PC-3 (cell line): ENCODE data around the gene KCNH1. TPM values are rescaled to one million over a fixed set of nuclear protein-coding genes. Genes with fewer than 3 reads are reported as not detected.

ENCODE experiments used
- ATAC-seq: fragments of 200-7000 bp; cut with Tn5 transposase; 2 replicates; pipeline ENCODE4 v1.9.1; 2020; ENCODE audit warnings: mild to moderate bottlenecking, moderate library complexity
- BruUV-seq: library from RNA; stranded (reverse); fragments of 400-500 nt; replicated peaks from 2 replicates; lab custom pipeline; 2021; lab: Mats Ljungman, UMichigan
- CTCF ChIA-PET: fragments of 300-600 bp; sonication (Branson Sonifier 250); formaldehyde crosslinking; loops from one replicate; lab custom pipeline; 2022; ENCODE audit warnings: antibody characterized with exemption; lab: Charles Lee
- POLR2A ChIA-PET: fragments of 300-600 bp; sonication (Branson Sonifier 250); formaldehyde crosslinking; loops from one replicate; lab custom pipeline; 2022; ENCODE audit warnings: antibody characterized with exemption; ENCODE audit not compliant: unreplicated experiment; lab: Charles Lee
- DNase-seq: peaks from one replicate; pipeline ENCODE4 v3.0.0-alpha.2; 2015
- H2AFZ ChIP-seq: fragments of 300-600 bp; sonication (generic); 2 replicates; pipeline ENCODE4 v1.6.0; 2016; ENCODE audit warnings: antibody characterized with exemption, low read length
- H3F3A ChIP-seq: fragments of 300-600 bp; sonication (generic); one replicate; pipeline ENCODE4 v1.6.0; 2017; ENCODE audit warnings: antibody characterized with exemption, low read length, control low read depth, mild to moderate bottlenecking; ENCODE audit not compliant: unreplicated experiment
- H3K27ac ChIP-seq: fragments of 300-600 bp; sonication (generic); 2 replicates; pipeline ENCODE4 v1.5.1; 2016; ENCODE audit warnings: mild to moderate bottlenecking, low read length
- H3K27me3 ChIP-seq: fragments of 300-600 bp; sonication (generic); 2 replicates; pipeline ENCODE4 v1.6.1; 2016; ENCODE audit warnings: low read length, mixed read lengths
- H3K36me3 ChIP-seq: fragments of 300-600 bp; sonication (generic); 2 replicates; pipeline ENCODE4 v1.6.1; 2016; ENCODE audit warnings: low read depth, mixed run types, low read length, mixed read lengths
- H3K4me1 ChIP-seq: fragments of 300-600 bp; sonication (generic); 2 replicates; pipeline ENCODE4 v1.5.1; 2016; ENCODE audit warnings: low read length; ENCODE audit not compliant: insufficient read depth
- H3K4me2 ChIP-seq: fragments of 300-600 bp; sonication (generic); 2 replicates; pipeline ENCODE4 v1.6.0; 2016; ENCODE audit warnings: low read length
- H3K4me3 ChIP-seq: fragments of 300-600 bp; sonication (generic); 2 replicates; pipeline ENCODE4 v1.5.1; 2016; ENCODE audit warnings: mild to moderate bottlenecking, low read length, mixed read lengths
- H3K79me2 ChIP-seq: fragments of 300-600 bp; sonication (generic); 2 replicates; pipeline ENCODE4 v1.6.1; 2017; ENCODE audit warnings: low read length, mixed read lengths
- H3K9ac ChIP-seq: fragments of 300-600 bp; sonication (generic); 2 replicates; pipeline ENCODE4 v1.6.0; 2016; ENCODE audit warnings: mild to moderate bottlenecking, low read length
- H3K9me2 ChIP-seq: fragments of 300-600 bp; sonication (generic); replicated peaks from 2 replicates; pipeline ENCODE4 v1.6.1; 2016; ENCODE audit warnings: mixed run types, low read length, mixed read lengths
- H3K9me3 ChIP-seq: fragments of 300-600 bp; sonication (generic); 2 replicates; pipeline ENCODE4 v1.6.1; 2016; ENCODE audit warnings: low read length, mixed read lengths
- H4K20me1 ChIP-seq: fragments of 300-600 bp; sonication (generic); 2 replicates; pipeline ENCODE4 v1.6.1; 2016; ENCODE audit warnings: low read length, mixed read lengths
- CTCF ChIP-seq: fragments of 300-600 bp; sonication (generic); conservative IDR thresholded peaks from 2 replicates; pipeline ENCODE4 v1.5.1; 2017; ENCODE audit warnings: antibody characterized with exemption, low read depth, mild to moderate bottlenecking, low read length
- EZH2 ChIP-seq: fragments of 300-600 bp; sonication (generic); IDR thresholded peaks from one replicate; pipeline ENCODE4 v1.6.1; 2017; ENCODE audit warnings: antibody characterized with exemption, mild to moderate bottlenecking, low read length; ENCODE audit not compliant: unreplicated experiment
- EZH2phosphoT487 ChIP-seq: fragments of 300-600 bp; sonication (generic); IDR thresholded peaks from 2 replicates; pipeline ENCODE4 v1.6.1; 2018; ENCODE audit warnings: mild to moderate bottlenecking, antibody characterized with exemption, low read length, borderline replicate concordance
- intact Hi-C: fragments of 100-400 bp; cut with micrococcal nuclease; formaldehyde crosslinking; loops from 2 replicates; pipeline ENCODE4 v1.9.0; 2023
- total RNA-seq: library from RNA; depleted of rRNA; stranded (reverse); fragments of >200 nt; gene quantifications from 2 replicates; pipeline ENCODE4 v1.2.3, GENCODE V29; 2014

KCNH1 gene
- total RNA-seq, 1 experiment from 2014 or later: not detected

GRCh38 chr1:210755991-210756659 is 377.8 kb downstream of the KCNH1 start:
- ChIA-PET CTCF (no interaction called here), POLR2A (no interaction called here)
- H4K20me1 ChIP-seq: no peaks in the 10 kb centered on the region
- H3K27ac ChIP-seq: no peak overlapping the region
- H3K4me2 ChIP-seq: no peak overlapping the region
- ATAC-seq: no peak
- no peak overlapping the region for H2AFZ ChIP-seq
- H3F3A ChIP-seq: no peaks in the 10 kb centered on the region
- H3K79me2 ChIP-seq: no peaks in the 10 kb centered on the region
- no peaks in the 10 kb centered on the region for H3K9me2 ChIP-seq
- DNase-seq: no peak
- BruUV-seq: no TSS peak
- H3K36me3 ChIP-seq: no peaks in the 10 kb centered on the region
- H3K4me3 ChIP-seq: no peak overlapping the region
- TF ChIP-seq EZH2 (no peak), CTCF (no peak), EZH2phosphoT487 (no peak)
- intact Hi-C loops: no loop called here
- H3K4me1 ChIP-seq: no peaks in the 10 kb centered on the region
- no peaks in the 10 kb centered on the region for H3K9me3 ChIP-seq
- H3K27me3 ChIP-seq: peaks cover 10% of the 10 kb centered on the region; the same call in 1 of the 2 replicates
- H3K9ac ChIP-seq: no peak overlapping the region

GRCh38 chr1:210754878-210755665 is 378.9 kb downstream of the KCNH1 start:
- intact Hi-C loops: no loop called here
- ATAC-seq (no peak), DNase-seq (peak; percentile 16)
- no peaks in the 10 kb centered on the region for H3K4me1 ChIP-seq
- H3K4me3 ChIP-seq: no peak overlapping the region
- H3K36me3 ChIP-seq: no peaks in the 10 kb centered on the region
- H3K9me2 ChIP-seq: no peaks in the 10 kb centered on the region
- no peaks in the 10 kb centered on the region for H3K79me2 ChIP-seq
- H3K9me3 ChIP-seq: no peaks in the 10 kb centered on the region
- no peak overlapping the region for H2AFZ ChIP-seq
- CTCF ChIA-PET: no interaction called here
- H3K9ac ChIP-seq: no peak overlapping the region
- H3K27ac ChIP-seq: no peak overlapping the region
- POLR2A ChIA-PET: no interaction called here
- H4K20me1 ChIP-seq: no peaks in the 10 kb centered on the region
- no TSS peak for BruUV-seq
- H3F3A ChIP-seq: no peaks in the 10 kb centered on the region
- no peak overlapping the region for H3K4me2 ChIP-seq
- peaks cover 12% of the 10 kb centered on the region; the same call in 1 of the 2 replicates for H3K27me3 ChIP-seq
- no peak for TF ChIP-seq CTCF
- TF ChIP-seq EZH2: no peak
- TF ChIP-seq EZH2phosphoT487: no peak

- Histone ChIP-seq H3F3A (no peaks in the 10 kb centered on the region), H3K36me3 (no peaks in the 10 kb centered on the region), H3K9me3 (no peaks in the 10 kb centered on the region), H3K27me3 (peaks cover 15% of the 10 kb centered on the region; the same call in 1 of the 2 replicates), H3K4me3 (no peak overlapping the region), H3K4me1 (no peaks in the 10 kb centered on the region), H3K79me2 (no peaks in the 10 kb centered on the region), H3K4me2 (no peak overlapping the region), H3K27ac (no peak overlapping the region), H4K20me1 (no peaks in the 10 kb centered on the region), H2AFZ (no peak overlapping the region), H3K9me2 (no peaks in the 10 kb centered on the region), H3K9ac (no peak overlapping the region)
- intact Hi-C loops: no loop called here
- ChIA-PET CTCF (no interaction called here), POLR2A (no interaction called here)
- no peak for DNase-seq
- TF ChIP-seq EZH2phosphoT487 (no peak), EZH2 (no peak), CTCF (no peak)
- no peak for ATAC-seq
- BruUV-seq: no TSS peak
Measured at GRCh38 chr1:210751911-210752310, 382.0 kb downstream of the KCNH1 start.
